ENCODE measurements around the gene CLINT1. TPM values are rescaled to one million over a fixed set of nuclear protein-coding genes. Genes with fewer than 3 reads are reported as not detected.

The CLINT1 gene
- total and polyA plus RNA-seq, 4 donors, result 46.2 to 80.4 (median 54.0) TPM

GRCh38 chr5:157748760-157749461 lies 110.0 kb downstream of the CLINT1 start:
- WGBS (ENCODE audit: insufficient coverage), result 73% methylated on average over 3 of the region's 4 CpGs
- H3K4me1 ChIP-seq (ENCODE audit: control insufficient read depth, insufficient read depth, low read length), result peaks cover 7% of the 10 kb centered on the region
- DNase-seq (ENCODE audit: low read depth in 4 of 6, low spot score in 6 of 6), result peak in 1 of 6 donors; percentile 61

DNA sequence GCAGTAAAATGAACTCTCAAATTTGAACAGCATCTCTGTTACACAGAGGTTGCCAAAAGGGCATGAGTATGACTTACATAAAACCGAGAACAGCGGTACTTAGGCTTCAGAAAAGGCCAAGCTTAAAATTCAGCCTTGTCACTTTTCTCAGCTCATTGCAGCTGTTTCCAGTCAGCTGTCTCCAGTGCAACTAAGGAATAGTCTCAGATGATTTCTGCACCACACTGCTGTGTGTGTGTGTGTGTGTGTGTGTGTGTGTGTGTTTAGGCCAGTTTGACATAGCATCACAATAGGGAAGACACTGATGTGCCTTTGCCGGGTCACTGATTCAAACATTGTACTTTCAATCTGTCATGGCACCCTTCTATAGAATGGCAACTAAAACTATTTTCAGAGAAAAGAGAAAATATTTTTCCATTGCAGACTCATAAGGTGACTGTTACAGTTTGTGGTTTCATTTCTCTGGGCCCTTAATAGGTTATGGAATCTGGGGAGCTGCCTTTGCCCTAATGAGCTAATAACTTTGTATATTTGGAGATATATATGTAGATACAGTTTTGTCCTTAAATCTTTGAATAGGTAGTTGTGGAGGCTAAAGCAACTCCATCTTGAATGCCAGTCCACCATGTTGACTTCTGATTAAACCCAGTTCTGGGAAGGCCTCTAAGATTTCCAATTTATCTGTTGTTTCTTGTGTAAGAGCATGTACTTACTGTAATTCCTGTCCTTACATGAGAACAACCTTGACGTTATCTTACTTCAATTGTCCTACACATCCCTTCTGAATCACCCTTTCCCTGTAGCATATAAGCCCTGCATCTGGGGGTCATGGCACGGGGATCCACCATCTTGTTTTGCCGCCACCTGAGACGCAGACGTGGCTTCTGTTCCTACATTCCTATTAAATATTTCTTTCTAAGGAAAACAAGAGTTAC lies 110.9 kb downstream of the CLINT1 start:
- H3K9me3 ChIP-seq (ENCODE audit: control insufficient read depth, insufficient read depth, low read length), result no peaks in the 10 kb centered on the region
- H3K36me3 ChIP-seq (ENCODE audit: control insufficient read depth, insufficient read depth, low read length), result peaks cover 9% of the 10 kb centered on the region
- H3K27ac ChIP-seq (ENCODE audit: low read depth, low read length), result no peak overlapping the region
- no peaks in the 10 kb centered on the region for H3K27me3 ChIP-seq (ENCODE audit: control insufficient read depth, insufficient read depth, low read length)
- 100% methylated on average over 1 of the region's 8 CpGs for WGBS (ENCODE audit: insufficient coverage)
- DNase-seq (ENCODE audit: low read depth in 4 of 6, low spot score in 6 of 6), result no peak
- peaks cover 7% of the 10 kb centered on the region for H3K4me1 ChIP-seq (ENCODE audit: control insufficient read depth, insufficient read depth, low read length)
- no peak overlapping the region for H3K4me3 ChIP-seq (ENCODE audit: low read depth, low read length)

More at GRCh38 chr5:157748760-157749461, 110.0 kb downstream of the CLINT1 start:
- H3K27me3 ChIP-seq (ENCODE audit: control insufficient read depth, insufficient read depth, low read length), result no peaks in the 10 kb centered on the region
- H3K36me3 ChIP-seq (ENCODE audit: control insufficient read depth, insufficient read depth, low read length), result peaks cover 10% of the 10 kb centered on the region
- H3K9me3 ChIP-seq (ENCODE audit: control insufficient read depth, insufficient read depth, low read length), result no peaks in the 10 kb centered on the region
- H3K4me3 ChIP-seq (ENCODE audit: low read depth, low read length), result no peak overlapping the region
- no peak overlapping the region for H3K27ac ChIP-seq (ENCODE audit: low read depth, low read length)

GRCh38 chr5:157747173-157747740 lies 111.7 kb downstream of the CLINT1 start:
- no peak overlapping the region for H3K4me3 ChIP-seq (ENCODE audit: low read depth, low read length)
- no peak overlapping the region for H3K27ac ChIP-seq (ENCODE audit: low read depth, low read length)
- 33% methylated on average over 1 of the region's 6 CpGs for WGBS (ENCODE audit: insufficient coverage)
- no peaks in the 10 kb centered on the region for H3K27me3 ChIP-seq (ENCODE audit: control insufficient read depth, insufficient read depth, low read length)
- no peaks in the 10 kb centered on the region for H3K9me3 ChIP-seq (ENCODE audit: control insufficient read depth, insufficient read depth, low read length)
- DNase-seq (ENCODE audit: low read depth in 4 of 6, low spot score in 6 of 6), result no peak
- peaks cover 7% of the 10 kb centered on the region for H3K4me1 ChIP-seq (ENCODE audit: control insufficient read depth, insufficient read depth, low read length)
- peaks cover 5% of the 10 kb centered on the region for H3K36me3 ChIP-seq (ENCODE audit: control insufficient read depth, insufficient read depth, low read length)

GRCh38 chr5:157745041-157745456 lies 113.9 kb downstream of the CLINT1 start:
- Histone ChIP-seq H3K27ac (ENCODE audit: low read depth, low read length) (no peak overlapping the region), H3K36me3 (ENCODE audit: control insufficient read depth, insufficient read depth, low read length) (peaks cover 2% of the 10 kb centered on the region), H3K4me1 (ENCODE audit: control insufficient read depth, insufficient read depth, low read length) (peaks cover 7% of the 10 kb centered on the region), H3K4me3 (ENCODE audit: low read depth, low read length) (peak overlapping the region; percentile 64), H3K27me3 (ENCODE audit: control insufficient read depth, insufficient read depth, low read length) (no peaks in the 10 kb centered on the region), H3K9me3 (ENCODE audit: control insufficient read depth, insufficient read depth, low read length) (no peaks in the 10 kb centered on the region)
- 50% methylated on average over 1 of the region's 4 CpGs for WGBS (ENCODE audit: insufficient coverage)
- peak in 1 of 6 donors; percentile 40 for DNase-seq (ENCODE audit: low read depth in 4 of 6, low spot score in 6 of 6)

DNA sequence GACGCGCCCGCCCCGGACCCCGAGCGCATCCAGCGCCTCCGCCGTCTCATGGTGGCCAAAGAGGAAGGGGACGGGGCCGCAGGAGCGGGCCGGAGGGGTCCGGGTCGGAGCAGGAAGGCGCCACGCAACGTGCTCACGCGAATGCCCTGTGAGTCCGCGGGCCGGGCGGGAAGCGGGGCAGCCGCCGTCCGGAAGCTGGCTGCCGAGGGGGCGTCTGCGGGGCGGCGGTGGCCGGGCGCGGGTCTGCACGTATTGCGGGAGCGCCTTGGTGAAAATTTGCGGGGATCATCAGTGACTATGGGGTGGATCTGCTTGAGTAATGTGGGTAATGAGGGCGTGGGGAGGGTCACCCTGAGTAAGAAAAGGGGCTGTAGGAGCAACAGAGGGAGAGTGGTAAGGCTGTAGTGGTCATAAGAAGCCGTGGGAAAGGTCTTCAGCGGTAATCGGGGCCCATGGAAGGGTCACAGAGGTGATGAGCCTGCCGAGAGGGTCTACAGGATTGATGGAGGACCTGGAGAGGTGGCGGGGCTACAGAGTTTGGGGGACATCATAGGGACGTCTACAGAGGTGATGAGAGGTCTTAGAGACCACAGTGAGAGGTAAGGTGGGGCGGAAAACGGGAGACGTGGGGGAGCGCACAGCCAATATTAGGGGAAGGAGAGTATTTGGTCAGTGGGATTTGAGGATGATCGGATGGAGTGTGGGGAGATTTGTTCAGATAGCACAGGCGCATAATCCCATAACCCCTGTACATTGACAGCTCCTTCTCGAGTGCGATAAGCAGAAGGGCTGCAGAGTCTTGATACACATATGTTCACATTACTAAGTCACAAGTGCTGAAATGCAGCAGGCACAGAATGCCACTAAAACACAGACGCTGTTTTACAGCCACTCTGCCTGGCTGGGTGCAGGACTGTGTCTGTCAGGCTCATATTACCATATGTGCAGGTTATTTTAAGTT lies 114.6 kb downstream of the CLINT1 start:
- Histone ChIP-seq H3K27ac (ENCODE audit: low read depth, low read length) (no peak overlapping the region), H3K27me3 (ENCODE audit: control insufficient read depth, insufficient read depth, low read length) (no peaks in the 10 kb centered on the region), H3K4me1 (ENCODE audit: control insufficient read depth, insufficient read depth, low read length) (peaks cover 7% of the 10 kb centered on the region), H3K36me3 (ENCODE audit: control insufficient read depth, insufficient read depth, low read length) (peaks cover 5% of the 10 kb centered on the region), H3K9me3 (ENCODE audit: control insufficient read depth, insufficient read depth, low read length) (no peaks in the 10 kb centered on the region), H3K4me3 (ENCODE audit: low read depth, low read length) (peak overlapping the region; percentile 64)
- peak in 2 of 6 donors; percentile 78 to 81 for DNase-seq (ENCODE audit: low read depth in 4 of 6, low spot score in 6 of 6)
- WGBS (ENCODE audit: insufficient coverage), result 3% methylated on average over 54 of the region's 56 CpGs

- DNase-seq (ENCODE audit: low read depth in 4 of 6, low spot score in 6 of 6), result peak; percentile 78 to 96 (median 86)
- no peaks in the 10 kb centered on the region for H3K27me3 ChIP-seq (ENCODE audit: control insufficient read depth, insufficient read depth, low read length)
- peak within 1 kb of the TSS; percentile 64 for H3K4me3 ChIP-seq (ENCODE audit: low read depth, low read length)
- H3K36me3 ChIP-seq (ENCODE audit: control insufficient read depth, insufficient read depth, low read length), result peaks cover 7% of the 10 kb centered on the region
- no peaks in the 10 kb centered on the region for H3K9me3 ChIP-seq (ENCODE audit: control insufficient read depth, insufficient read depth, low read length)
- under 1% methylated on average over 74 of the region's 79 CpGs for WGBS (ENCODE audit: insufficient coverage)
- peaks cover 7% of the 10 kb centered on the region for H3K4me1 ChIP-seq (ENCODE audit: control insufficient read depth, insufficient read depth, low read length)
- peak within 1 kb of the TSS; percentile 25 for H3K27ac ChIP-seq (ENCODE audit: low read depth, low read length)
Measured at GRCh38 chr5:157743163-157744050, 115.5 kb downstream of the CLINT1 start, which contains the start of gene LSM11. TSS of gene LSM11 (plus strand) at chr5:157743712. CDS start at chr5:157743751, 39 bp downstream.

DNA sequence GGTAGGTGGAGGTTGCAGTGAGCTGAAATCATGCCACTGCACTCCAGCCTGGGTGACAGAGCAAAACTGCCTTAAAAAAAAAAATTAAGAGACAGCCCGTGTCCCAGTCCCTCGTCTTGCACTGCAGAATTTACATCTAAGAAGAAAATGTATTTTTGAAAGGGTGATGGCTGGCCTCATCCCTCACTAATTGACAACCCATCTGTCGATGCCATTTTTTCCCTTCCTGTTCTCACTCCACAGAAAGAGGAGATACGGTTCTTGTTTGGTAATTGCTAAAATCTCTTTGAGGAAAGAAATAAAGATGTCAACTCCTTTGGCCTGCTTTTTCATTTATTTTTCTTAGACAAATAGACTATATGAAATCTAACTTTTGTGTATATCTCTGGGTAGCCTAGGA lies 117.8 kb downstream of the CLINT1 start:
- H3K4me3 ChIP-seq (ENCODE audit: low read depth, low read length), result no peak overlapping the region
- H3K36me3 ChIP-seq (ENCODE audit: control insufficient read depth, insufficient read depth, low read length), result peaks cover 15% of the 10 kb centered on the region
- no peaks in the 10 kb centered on the region for H3K9me3 ChIP-seq (ENCODE audit: control insufficient read depth, insufficient read depth, low read length)
- DNase-seq (ENCODE audit: low read depth in 4 of 6, low spot score in 6 of 6), result peak in 1 of 6 donors; percentile 33
- H3K27me3 ChIP-seq (ENCODE audit: control insufficient read depth, insufficient read depth, low read length), result no peaks in the 10 kb centered on the region
- peaks cover 7% of the 10 kb centered on the region for H3K4me1 ChIP-seq (ENCODE audit: control insufficient read depth, insufficient read depth, low read length)
- no CpG with 5 or more reads among the region's 4 CpGs for WGBS (ENCODE audit: insufficient coverage)
- no peak overlapping the region for H3K27ac ChIP-seq (ENCODE audit: low read depth, low read length)

DNA sequence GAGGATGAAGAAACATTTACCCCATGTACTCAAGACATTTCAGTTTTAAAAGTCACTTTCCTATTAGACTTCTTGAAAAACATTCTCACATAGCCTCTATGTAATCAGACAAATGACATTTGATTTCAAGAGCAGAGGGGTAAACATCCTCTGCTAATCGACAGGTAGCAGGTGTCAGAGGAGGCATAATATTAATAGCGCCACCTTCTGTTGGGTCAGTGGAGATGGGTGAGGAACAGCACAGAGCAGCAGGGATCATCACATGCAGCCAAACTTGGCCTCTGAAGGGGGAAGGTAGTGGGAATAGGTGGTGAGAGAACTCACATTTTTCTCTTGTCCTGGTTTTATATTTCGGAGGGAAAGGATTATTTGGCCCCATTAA lies 118.7 kb downstream of the CLINT1 start:
- no peaks in the 10 kb centered on the region for H3K27me3 ChIP-seq (ENCODE audit: control insufficient read depth, insufficient read depth, low read length)
- 50% methylated on average over 2 of the region's 3 CpGs for WGBS (ENCODE audit: insufficient coverage)
- H3K4me1 ChIP-seq (ENCODE audit: control insufficient read depth, insufficient read depth, low read length), result peaks cover 7% of the 10 kb centered on the region
- H3K36me3 ChIP-seq (ENCODE audit: control insufficient read depth, insufficient read depth, low read length), result peaks cover 15% of the 10 kb centered on the region
- H3K4me3 ChIP-seq (ENCODE audit: low read depth, low read length), result no peak overlapping the region
- H3K9me3 ChIP-seq (ENCODE audit: control insufficient read depth, insufficient read depth, low read length), result no peaks in the 10 kb centered on the region
- DNase-seq (ENCODE audit: low read depth in 4 of 6, low spot score in 6 of 6), result no peak
- H3K27ac ChIP-seq (ENCODE audit: low read depth, low read length), result no peak overlapping the region

Measured in spinal cord (tissue), 10 donors.